Measurements from ENCODE around the gene DIP2A.
"Not testable (repeated sequence)": the region's sequence is repeated elsewhere in the genome, so short reads cannot be mapped to it uniquely, and the experiment has no call there.

Gene DIP2A

GRCh38 chr21:46465153-46465552, 6.5 kb downstream of the DIP2A start:
- H3K27ac ChIP-seq (ENCODE audit: low read length); H3K27me3 ChIP-seq (ENCODE audit: control insufficient read depth in 1 of 2, insufficient read depth in 2 of 2, low read length in 2 of 2); H3K36me3 ChIP-seq (ENCODE audit: control insufficient read depth in 2 of 2, insufficient read depth in 2 of 2, low read length in 2 of 2): not testable (repeated sequence)

GRCh38 chr21:46465651-46466050, 7.0 kb downstream of the DIP2A start:
- peaks cover 5% of the 10 kb centered on the region for H3K4me1 ChIP-seq (ENCODE audit: control insufficient read depth, insufficient read depth, low read length)
- no peak overlapping the region for H3K27ac ChIP-seq (ENCODE audit: low read length)
- no peak overlapping the region for H3K4me3 ChIP-seq (ENCODE audit: low read length in 2 of 2)
- no peaks in the 10 kb centered on the region for H3K27me3 ChIP-seq (ENCODE audit: control insufficient read depth in 1 of 2, insufficient read depth in 2 of 2, low read length in 2 of 2)
- no peak overlapping the region for H3K9ac ChIP-seq (ENCODE audit: low read length in 2 of 2)
- H3K36me3 ChIP-seq (ENCODE audit: control insufficient read depth in 2 of 2, insufficient read depth in 2 of 2, low read length in 2 of 2), result peaks cover 0 to 4% of the 10 kb centered on the region in 2 donors
- H3K9me3 ChIP-seq (ENCODE audit: control insufficient read depth in 2 of 2, low read length in 2 of 2), result no peaks in the 10 kb centered on the region

More at GRCh38 chr21:46465153-46465552, 6.5 kb downstream of the DIP2A start:
- not testable (repeated sequence) for H3K9me3 ChIP-seq (ENCODE audit: control insufficient read depth in 2 of 2, low read length in 2 of 2); H3K9ac ChIP-seq (ENCODE audit: low read length in 2 of 2); H3K4me3 ChIP-seq (ENCODE audit: low read length in 2 of 2); H3K4me1 ChIP-seq (ENCODE audit: control insufficient read depth, insufficient read depth, low read length)

GRCh38 chr21:46468108-46468774, 9.6 kb downstream of the DIP2A start:
- no peaks in the 10 kb centered on the region for H3K27me3 ChIP-seq (ENCODE audit: control insufficient read depth in 1 of 2, insufficient read depth in 2 of 2, low read length in 2 of 2)
- H3K9me3 ChIP-seq (ENCODE audit: control insufficient read depth in 2 of 2, low read length in 2 of 2), result no peaks in the 10 kb centered on the region
- H3K4me1 ChIP-seq (ENCODE audit: control insufficient read depth, insufficient read depth, low read length), result no peaks in the 10 kb centered on the region
- no peak overlapping the region for H3K4me3 ChIP-seq (ENCODE audit: low read length in 2 of 2)
- no peak overlapping the region for H3K27ac ChIP-seq (ENCODE audit: low read length)
- H3K36me3 ChIP-seq (ENCODE audit: control insufficient read depth in 2 of 2, insufficient read depth in 2 of 2, low read length in 2 of 2), result peaks cover 0 to 4% of the 10 kb centered on the region in 2 donors
- no peak overlapping the region for H3K9ac ChIP-seq (ENCODE audit: low read length in 2 of 2)

- Histone ChIP-seq H3K27me3 (ENCODE audit: control insufficient read depth in 1 of 2, insufficient read depth in 2 of 2, low read length in 2 of 2) (no peaks in the 10 kb centered on the region), H3K27ac (ENCODE audit: low read length) (no peak overlapping the region), H3K9me3 (ENCODE audit: control insufficient read depth in 2 of 2, low read length in 2 of 2) (no peaks in the 10 kb centered on the region), H3K9ac (ENCODE audit: low read length in 2 of 2) (no peak overlapping the region), H3K4me1 (ENCODE audit: control insufficient read depth, insufficient read depth, low read length) (no peaks in the 10 kb centered on the region), H3K36me3 (ENCODE audit: control insufficient read depth in 2 of 2, insufficient read depth in 2 of 2, low read length in 2 of 2) (peaks cover 0 to 4% of the 10 kb centered on the region in 2 donors), H3K4me3 (ENCODE audit: low read length in 2 of 2) (no peak overlapping the region)
These were observed 10.6 kb downstream of the DIP2A start for GRCh38 chr21:46469275-46469674.

GRCh38 chr21:46471514-46471913, 12.8 kb downstream of the DIP2A start:
- no peaks in the 10 kb centered on the region for H3K9me3 ChIP-seq (ENCODE audit: control insufficient read depth in 2 of 2, low read length in 2 of 2)
- H3K9ac ChIP-seq (ENCODE audit: low read length in 2 of 2), result no peak overlapping the region
- H3K36me3 ChIP-seq (ENCODE audit: control insufficient read depth in 2 of 2, insufficient read depth in 2 of 2, low read length in 2 of 2), result peaks cover 0 to 4% of the 10 kb centered on the region in 2 donors
- no peak overlapping the region for H3K27ac ChIP-seq (ENCODE audit: low read length)
- H3K4me3 ChIP-seq (ENCODE audit: low read length in 2 of 2), result no peak overlapping the region
- H3K27me3 ChIP-seq (ENCODE audit: control insufficient read depth in 1 of 2, insufficient read depth in 2 of 2, low read length in 2 of 2), result no peaks in the 10 kb centered on the region
- no peaks in the 10 kb centered on the region for H3K4me1 ChIP-seq (ENCODE audit: control insufficient read depth, insufficient read depth, low read length)

GRCh38 chr21:46472246-46472645, 13.6 kb downstream of the DIP2A start:
- Histone ChIP-seq H3K36me3 (ENCODE audit: control insufficient read depth in 2 of 2, insufficient read depth in 2 of 2, low read length in 2 of 2) (peaks cover 0 to 4% of the 10 kb centered on the region in 2 donors), H3K9me3 (ENCODE audit: control insufficient read depth in 2 of 2, low read length in 2 of 2) (no peaks in the 10 kb centered on the region), H3K4me3 (ENCODE audit: low read length in 2 of 2) (no peak overlapping the region), H3K4me1 (ENCODE audit: control insufficient read depth, insufficient read depth, low read length) (no peaks in the 10 kb centered on the region), H3K9ac (ENCODE audit: low read length in 2 of 2) (no peak overlapping the region), H3K27ac (ENCODE audit: low read length) (no peak overlapping the region), H3K27me3 (ENCODE audit: control insufficient read depth in 1 of 2, insufficient read depth in 2 of 2, low read length in 2 of 2) (no peaks in the 10 kb centered on the region)

- no peaks in the 10 kb centered on the region for H3K9me3 ChIP-seq (ENCODE audit: control insufficient read depth in 2 of 2, low read length in 2 of 2)
- H3K4me1 ChIP-seq (ENCODE audit: control insufficient read depth, insufficient read depth, low read length), result no peaks in the 10 kb centered on the region
- no peak overlapping the region for H3K27ac ChIP-seq (ENCODE audit: low read length)
- H3K27me3 ChIP-seq (ENCODE audit: control insufficient read depth in 1 of 2, insufficient read depth in 2 of 2, low read length in 2 of 2), result no peaks in the 10 kb centered on the region
- H3K36me3 ChIP-seq (ENCODE audit: control insufficient read depth in 2 of 2, insufficient read depth in 2 of 2, low read length in 2 of 2), result peaks cover 0 to 2% of the 10 kb centered on the region in 2 donors
- no peak overlapping the region for H3K9ac ChIP-seq (ENCODE audit: low read length in 2 of 2)
- H3K4me3 ChIP-seq (ENCODE audit: low read length in 2 of 2), result no peak overlapping the region
These were observed 15.7 kb downstream of the DIP2A start for GRCh38 chr21:46474382-46474781.

GRCh38 chr21:46475296-46475695, 16.6 kb downstream of the DIP2A start:
- H3K9me3 ChIP-seq (ENCODE audit: control insufficient read depth in 2 of 2, low read length in 2 of 2), result no peaks in the 10 kb centered on the region
- H3K4me3 ChIP-seq (ENCODE audit: low read length in 2 of 2), result no peak overlapping the region
- no peaks in the 10 kb centered on the region for H3K27me3 ChIP-seq (ENCODE audit: control insufficient read depth in 1 of 2, insufficient read depth in 2 of 2, low read length in 2 of 2)
- H3K36me3 ChIP-seq (ENCODE audit: control insufficient read depth in 2 of 2, insufficient read depth in 2 of 2, low read length in 2 of 2), result no peaks in the 10 kb centered on the region
- H3K9ac ChIP-seq (ENCODE audit: low read length in 2 of 2), result no peak overlapping the region
- H3K4me1 ChIP-seq (ENCODE audit: control insufficient read depth, insufficient read depth, low read length), result no peaks in the 10 kb centered on the region
- H3K27ac ChIP-seq (ENCODE audit: low read length), result no peak overlapping the region

- Histone ChIP-seq H3K27me3 (ENCODE audit: control insufficient read depth in 1 of 2, insufficient read depth in 2 of 2, low read length in 2 of 2) (no peaks in the 10 kb centered on the region), H3K36me3 (ENCODE audit: control insufficient read depth in 2 of 2, insufficient read depth in 2 of 2, low read length in 2 of 2) (no peaks in the 10 kb centered on the region), H3K9me3 (ENCODE audit: control insufficient read depth in 2 of 2, low read length in 2 of 2) (no peaks in the 10 kb centered on the region), H3K4me3 (ENCODE audit: low read length in 2 of 2) (no peak overlapping the region), H3K4me1 (ENCODE audit: control insufficient read depth, insufficient read depth, low read length) (no peaks in the 10 kb centered on the region), H3K9ac (ENCODE audit: low read length in 2 of 2) (no peak overlapping the region), H3K27ac (ENCODE audit: low read length) (no peak overlapping the region)
These were observed 19.1 kb downstream of the DIP2A start for GRCh38 chr21:46477765-46478164.

GRCh38 chr21:46478910-46479309, 20.2 kb downstream of the DIP2A start:
- Histone ChIP-seq H3K9ac (ENCODE audit: low read length in 2 of 2) (no peak overlapping the region), H3K27ac (ENCODE audit: low read length) (no peak overlapping the region), H3K4me1 (ENCODE audit: control insufficient read depth, insufficient read depth, low read length) (no peaks in the 10 kb centered on the region), H3K4me3 (ENCODE audit: low read length in 2 of 2) (no peak overlapping the region), H3K36me3 (ENCODE audit: control insufficient read depth in 2 of 2, insufficient read depth in 2 of 2, low read length in 2 of 2) (no peaks in the 10 kb centered on the region), H3K9me3 (ENCODE audit: control insufficient read depth in 2 of 2, low read length in 2 of 2) (no peaks in the 10 kb centered on the region), H3K27me3 (ENCODE audit: control insufficient read depth in 1 of 2, insufficient read depth in 2 of 2, low read length in 2 of 2) (no peaks in the 10 kb centered on the region)

- Histone ChIP-seq H3K27ac (ENCODE audit: low read length) (no peak overlapping the region), H3K4me3 (ENCODE audit: low read length in 2 of 2) (no peak overlapping the region), H3K9me3 (ENCODE audit: control insufficient read depth in 2 of 2, low read length in 2 of 2) (no peaks in the 10 kb centered on the region), H3K9ac (ENCODE audit: low read length in 2 of 2) (no peak overlapping the region), H3K27me3 (ENCODE audit: control insufficient read depth in 1 of 2, insufficient read depth in 2 of 2, low read length in 2 of 2) (no peaks in the 10 kb centered on the region), H3K4me1 (ENCODE audit: control insufficient read depth, insufficient read depth, low read length) (no peaks in the 10 kb centered on the region), H3K36me3 (ENCODE audit: control insufficient read depth in 2 of 2, insufficient read depth in 2 of 2, low read length in 2 of 2) (peaks cover 0 to 4% of the 10 kb centered on the region in 2 donors)
These were observed 21.8 kb downstream of the DIP2A start for GRCh38 chr21:46480466-46480865.

All from stomach smooth muscle (tissue), 2 donors.